ENCODE measurements around the gene RGS6.

Gene RGS6

DNA sequence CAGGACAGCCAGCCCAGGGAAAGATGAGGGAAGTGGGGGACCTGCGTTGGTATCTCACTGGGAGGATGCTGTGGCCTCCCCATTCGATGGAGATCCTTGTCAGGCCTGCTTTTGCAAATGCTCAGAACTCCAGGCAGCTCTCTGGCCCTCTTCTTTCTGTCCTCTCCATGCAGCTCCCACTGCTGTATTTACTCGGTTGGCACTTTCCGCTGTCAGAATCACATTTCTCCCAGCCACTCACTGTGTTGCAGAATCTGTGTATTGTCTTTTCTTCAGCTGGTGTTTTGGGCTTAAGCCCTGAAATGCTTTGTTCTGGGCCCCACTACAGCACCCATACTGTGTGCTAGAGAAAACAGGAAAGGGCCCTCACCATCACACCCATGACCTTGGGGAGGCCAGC, 401.1 kb downstream of the RGS6 start:
- no peak for DNase-seq

DNA sequence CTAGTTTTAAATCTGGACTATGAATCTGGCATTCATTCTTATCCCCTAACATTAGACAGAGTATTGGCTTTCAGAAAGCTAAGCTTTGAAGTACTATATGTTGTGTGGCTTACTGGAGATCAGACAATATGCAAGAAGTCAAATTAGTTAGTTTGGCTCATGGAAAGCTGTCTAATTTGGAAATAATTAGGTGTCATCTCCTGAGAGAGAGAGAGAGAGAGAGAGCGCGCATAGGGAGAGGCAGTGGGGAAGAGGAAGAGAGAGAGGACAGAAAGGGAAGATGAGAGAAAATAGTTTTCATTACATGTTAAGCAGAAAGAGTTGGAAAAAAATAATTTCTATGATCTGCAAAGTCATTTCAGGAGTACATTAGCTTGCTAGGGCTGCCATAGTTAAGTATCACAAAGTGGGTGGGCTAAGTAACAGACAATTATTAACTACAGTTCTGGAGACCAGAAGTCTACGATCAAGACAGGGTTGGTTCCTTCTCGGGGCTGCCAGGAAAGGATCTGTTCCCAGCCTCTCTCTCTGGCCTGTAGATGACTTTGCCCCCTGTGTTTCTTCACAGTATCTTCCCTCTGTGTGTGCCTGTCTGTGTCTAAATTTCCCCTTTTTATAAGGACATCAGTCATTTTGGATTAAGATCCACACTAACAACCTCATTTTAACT, 404.2 kb downstream of the RGS6 start:
- DNase-seq: no peak

DNA sequence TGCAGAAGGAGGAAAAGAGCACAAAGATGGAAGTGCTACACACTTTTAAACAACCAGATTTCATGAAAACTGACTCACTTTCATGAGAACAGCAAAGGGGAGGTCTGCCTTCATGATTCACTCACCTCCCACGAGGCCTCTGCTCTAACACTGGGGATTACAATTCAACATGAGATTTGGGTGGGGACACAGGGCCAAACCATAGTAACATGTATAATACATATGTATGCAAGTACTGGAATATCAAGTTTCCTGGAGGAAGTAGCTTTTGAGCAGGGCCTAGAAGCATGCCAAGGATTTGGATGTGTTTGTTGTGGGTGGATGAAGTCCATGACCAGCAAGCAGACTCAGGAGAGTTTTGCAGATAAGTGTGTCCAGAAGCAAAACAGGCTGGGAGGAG, 409.0 kb downstream of the RGS6 start:
- DNase-seq: no peak

DNA sequence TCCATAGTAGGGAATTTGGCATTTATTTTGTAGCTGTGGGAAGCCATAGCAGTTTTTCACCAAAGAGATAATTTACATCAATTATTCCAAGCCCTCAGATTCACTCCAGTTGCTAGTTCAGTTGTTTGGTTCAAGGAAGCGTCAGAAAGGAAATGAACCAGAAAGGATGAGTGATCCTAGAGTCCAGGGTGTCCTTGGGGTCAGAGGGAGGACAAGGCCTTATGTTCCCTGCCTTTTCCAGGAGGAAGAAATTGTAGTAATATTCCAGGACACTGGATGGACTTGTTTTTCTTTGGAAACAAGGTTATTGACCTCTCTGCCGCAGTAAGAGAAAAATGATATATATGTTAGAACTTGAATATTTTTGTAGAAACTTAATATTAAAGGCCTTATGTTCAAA, 409.5 kb downstream of the RGS6 start:
- DNase-seq: no peak

DNA sequence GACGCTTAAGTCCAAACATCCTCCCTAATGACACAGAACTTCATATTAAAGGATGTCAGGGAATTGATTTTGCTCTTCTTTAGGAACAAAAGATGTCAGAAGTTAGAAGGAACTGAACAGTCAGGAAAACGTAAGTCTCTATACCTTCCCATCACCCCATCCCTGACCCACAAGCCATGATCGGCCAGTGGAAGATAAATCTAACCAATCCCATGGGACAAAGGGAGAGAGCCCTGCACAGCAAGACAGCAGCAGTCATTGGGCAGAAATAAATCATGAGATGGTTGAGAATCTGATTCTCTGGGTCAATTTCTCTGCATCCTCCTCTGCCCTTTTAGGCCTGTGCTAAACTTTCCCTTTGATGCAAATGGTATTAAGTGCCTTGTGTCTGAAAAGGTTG, 414.9 kb downstream of the RGS6 start:
- DNase-seq: no peak

DNA sequence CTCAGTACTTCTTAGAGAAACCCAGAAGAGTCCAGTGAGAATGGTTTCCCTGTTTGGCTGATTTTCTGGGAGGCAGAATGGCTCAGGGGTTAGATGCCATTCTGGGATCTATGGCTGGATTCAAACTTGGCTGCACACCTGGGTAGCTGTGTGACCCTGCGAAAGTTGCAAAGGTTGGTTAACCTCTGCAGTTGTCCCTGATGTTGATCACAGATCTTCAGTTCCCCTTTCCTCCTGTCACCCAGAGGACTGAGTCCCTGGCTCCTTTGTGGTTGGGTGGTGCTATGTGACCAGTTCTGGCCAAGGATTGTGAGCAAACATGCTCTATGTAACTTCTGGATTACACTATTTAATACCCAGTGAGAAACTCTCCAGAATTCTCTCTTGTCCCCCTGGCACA, 418.0 kb downstream of the RGS6 start:
- no peak for DNase-seq

DNA sequence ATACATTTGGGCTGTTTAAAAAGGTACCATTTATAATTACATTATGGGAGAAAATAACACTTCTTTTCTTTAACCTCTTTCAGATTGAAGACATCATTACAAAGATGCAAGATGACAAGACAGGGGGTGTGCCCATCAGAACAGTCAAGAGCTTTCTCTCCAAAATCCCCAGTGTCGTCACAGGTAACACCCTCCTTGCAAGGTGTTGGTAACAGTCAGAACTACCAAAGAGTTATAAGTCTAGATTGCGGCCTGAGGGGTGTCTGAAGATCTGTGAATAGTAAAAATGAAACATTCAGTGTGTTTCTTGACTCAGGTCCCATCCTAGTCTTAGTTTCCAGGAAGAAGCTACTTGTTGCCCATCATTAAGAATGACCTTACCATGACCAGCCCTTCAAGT, 419.8 kb downstream of the RGS6 start:
- no peak for DNase-seq

DNA sequence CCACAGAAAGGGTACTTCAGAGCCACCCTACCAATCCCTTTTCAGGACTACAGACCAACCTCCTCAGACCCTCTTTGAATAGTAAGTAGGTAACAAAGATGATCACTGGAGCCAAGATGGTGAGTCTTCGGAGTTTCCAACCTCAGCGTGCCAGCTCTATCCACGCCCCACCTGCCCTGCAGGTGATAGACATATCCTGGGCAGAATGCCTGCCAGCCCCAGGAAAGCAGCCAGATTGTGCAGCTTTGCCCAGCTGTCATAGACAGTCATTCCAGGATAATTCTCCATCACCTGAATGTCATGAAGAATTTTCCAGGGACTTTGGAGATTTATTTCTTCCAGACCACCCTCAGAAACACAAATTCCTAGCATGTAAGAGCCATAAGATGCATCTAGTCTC, 434.4 kb downstream of the RGS6 start:
- DNase-seq: no peak

DNA sequence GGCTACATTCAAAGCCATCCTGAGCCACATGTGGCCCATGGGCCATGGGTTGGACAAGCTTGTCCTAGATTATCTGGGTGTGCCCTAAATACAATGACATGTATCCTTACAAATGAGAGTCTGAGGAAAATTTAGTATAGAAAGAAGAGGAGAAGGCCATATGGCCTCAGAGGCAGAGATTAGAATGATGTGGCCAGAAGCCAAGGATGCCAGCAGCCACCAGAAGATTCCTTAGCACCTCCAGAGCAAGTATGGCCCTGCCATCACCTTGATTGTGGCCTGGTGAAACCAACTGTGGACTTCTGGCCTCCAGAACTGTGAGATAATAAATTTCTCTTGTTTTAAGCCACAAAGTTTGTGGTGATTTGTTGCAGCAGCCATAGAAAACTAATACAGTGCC, 436.9 kb downstream of the RGS6 start:
- DNase-seq: no peak

DNA sequence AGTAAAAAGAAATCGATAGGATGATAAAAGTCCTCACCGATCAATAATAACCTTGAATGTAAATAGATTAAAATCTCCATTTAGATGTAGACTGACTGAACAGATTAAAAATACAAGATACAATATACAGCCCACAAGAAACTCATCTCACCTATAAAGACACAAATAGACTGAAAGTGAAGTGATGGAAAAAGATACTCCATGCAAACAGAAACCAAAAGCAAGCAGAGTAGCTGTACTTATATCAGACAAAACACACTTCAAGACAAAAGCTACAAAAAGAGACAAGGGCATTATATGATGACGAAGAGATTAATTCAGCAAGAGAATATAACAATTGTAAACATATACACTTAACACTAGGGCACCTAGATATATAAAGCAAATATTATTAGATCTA, 444.8 kb downstream of the RGS6 start:
- no peak for DNase-seq

DNA sequence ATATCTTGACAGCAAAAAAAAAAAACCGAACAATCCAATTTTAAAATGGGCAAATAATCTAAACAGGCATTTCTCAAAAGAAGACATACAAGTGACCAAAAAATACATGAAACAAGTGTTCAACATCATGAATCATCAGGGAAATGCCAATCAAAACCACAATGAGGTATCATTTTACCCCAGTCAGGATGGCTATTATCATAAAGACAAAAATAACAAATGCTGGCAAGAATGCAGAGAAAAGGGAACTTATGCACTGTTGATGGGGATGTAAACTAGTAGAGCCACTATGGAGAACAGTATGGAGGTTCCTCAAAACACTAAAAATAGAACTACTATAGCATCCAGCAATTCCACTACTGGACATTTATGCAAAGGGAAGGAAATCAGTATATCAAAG, 448.2 kb downstream of the RGS6 start:
- no peak for DNase-seq

DNA sequence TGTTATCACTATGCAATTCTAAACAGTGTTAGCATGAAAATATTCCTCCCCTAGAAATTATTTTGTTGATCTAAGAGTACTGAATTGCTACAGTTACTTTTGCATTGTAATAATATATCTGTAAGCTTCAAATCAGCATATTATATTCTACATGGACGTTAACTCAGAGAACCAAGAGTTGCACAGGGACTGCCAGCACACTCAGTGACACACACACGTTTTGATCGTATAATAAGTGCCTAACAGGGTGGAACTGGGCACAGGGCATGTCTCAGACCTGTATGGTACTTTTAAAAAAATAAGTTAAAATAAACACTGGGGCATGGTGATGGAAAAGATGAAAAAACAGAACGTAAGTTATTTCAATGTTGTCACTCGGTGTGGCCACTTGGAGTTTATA, 451.6 kb downstream of the RGS6 start:
- DNase-seq: no peak

DNA sequence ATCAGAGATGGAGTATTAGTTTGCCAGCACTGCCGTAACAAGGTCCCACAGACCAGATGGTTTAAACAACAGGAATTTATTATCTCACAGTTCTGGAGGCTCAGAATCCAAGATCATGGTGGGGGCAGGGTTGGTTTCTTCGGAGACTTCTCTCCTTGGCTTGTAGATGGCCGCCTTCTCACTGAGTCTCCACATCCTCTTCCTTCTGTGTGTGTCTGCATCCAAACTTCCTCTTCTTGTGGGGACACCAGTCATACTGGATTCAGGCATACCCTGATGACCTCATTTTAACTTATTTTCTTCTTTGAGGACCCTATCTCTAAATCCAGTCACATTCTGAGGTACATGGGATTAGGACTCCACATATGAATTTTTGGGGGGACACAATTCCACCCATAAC, 455.5 kb downstream of the RGS6 start:
- no peak for DNase-seq

DNA sequence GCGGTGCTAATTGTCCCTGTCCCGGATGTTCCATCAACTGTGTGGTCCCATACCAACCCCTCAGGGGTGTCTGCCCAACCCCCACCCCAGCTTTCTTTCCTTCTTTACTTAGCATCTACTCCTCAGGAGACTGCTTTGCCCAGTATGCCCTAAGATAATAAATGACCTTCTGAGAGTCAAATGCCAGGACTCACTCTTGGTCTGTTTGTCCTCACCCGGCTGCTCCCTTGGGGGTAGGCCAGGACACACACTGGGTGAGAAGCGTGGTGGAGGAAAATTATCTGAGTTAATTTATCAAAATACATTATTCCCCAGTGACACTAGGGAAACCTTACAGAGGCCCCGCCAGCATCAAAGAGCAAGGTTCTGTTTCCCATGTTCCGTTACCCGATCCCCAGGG, 457.0 kb downstream of the RGS6 start:
- DNase-seq: no peak

DNA sequence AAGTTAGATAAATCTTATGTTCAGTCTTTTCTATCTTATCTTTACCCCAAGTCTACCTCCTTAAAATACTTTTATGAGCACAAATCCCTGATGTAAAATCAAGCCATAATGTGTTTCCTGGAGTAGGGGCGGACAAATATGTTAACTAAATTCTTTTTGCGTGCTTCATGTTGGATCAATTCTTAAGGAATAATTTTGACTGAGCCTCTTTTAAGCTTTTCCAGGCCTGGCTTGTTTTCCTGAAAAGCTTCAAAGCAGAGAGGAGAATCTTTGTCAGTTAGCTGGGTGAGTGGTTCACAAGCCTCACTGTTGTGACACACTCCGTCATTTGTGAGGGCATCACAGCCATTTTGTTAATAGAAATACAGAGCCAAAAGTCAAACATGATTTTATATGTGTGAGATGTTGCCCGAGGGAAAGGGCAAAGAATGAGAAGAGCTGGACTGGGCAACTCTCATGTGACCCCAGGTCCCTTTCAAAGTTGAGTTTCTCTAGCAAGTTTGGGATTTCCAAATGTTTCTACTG, 468.9 kb downstream of the RGS6 start:
- DNase-seq: no peak

DNA sequence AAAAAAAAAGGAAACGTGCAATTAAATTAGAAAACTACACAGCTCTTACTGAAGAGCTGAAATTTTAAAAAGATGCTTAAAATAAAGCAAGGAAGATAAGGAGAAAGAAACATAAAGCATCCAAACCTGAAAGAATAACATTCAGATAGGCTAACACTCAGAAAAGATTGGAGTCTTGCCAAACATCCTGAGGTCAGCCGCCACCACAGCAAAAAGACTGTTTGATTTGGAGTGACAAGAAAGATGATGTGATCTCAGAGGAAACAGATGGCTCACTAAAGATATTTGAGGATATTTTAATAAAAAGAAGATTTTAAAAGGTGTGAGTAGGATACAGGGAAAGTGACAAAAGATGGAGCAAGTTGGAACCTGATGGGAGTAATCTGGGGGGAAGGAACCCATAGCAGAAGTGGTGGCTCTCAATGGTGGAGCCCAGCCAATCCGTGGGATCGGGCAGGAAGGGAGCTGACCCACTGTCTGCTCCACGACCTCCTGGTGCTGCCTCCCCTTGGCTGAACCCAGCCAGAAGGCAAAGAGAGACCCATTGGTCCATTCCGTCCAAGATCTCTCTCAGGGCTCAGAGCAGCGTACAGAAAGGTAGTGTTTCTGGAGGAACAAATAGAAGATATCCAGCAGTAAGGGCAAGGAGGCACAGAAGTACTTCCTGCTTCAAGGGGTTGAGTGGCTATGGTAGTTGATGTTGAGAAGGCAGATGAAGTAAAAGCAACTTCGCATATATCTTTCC, 469.6 kb downstream of the RGS6 start:
- no peak for DNase-seq

DNA sequence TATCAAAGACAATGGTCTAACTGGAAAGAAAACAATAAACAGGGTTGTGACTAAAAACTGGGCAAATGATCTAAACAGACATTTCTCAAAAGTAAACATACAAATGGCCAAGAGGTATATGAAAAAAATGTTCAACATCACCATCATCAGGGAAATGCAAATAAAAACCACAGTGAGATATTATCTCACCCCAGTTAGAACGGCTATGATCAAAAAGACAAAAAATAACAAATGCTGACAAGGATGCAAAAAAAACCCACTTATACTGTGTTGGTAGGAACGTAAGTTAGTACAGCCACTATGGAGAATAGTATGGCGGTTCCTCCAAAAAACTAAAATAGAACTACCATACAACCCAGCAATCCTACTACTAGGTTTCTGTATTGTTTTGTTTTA, 470.1 kb downstream of the RGS6 start:
- no peak for DNase-seq

DNA sequence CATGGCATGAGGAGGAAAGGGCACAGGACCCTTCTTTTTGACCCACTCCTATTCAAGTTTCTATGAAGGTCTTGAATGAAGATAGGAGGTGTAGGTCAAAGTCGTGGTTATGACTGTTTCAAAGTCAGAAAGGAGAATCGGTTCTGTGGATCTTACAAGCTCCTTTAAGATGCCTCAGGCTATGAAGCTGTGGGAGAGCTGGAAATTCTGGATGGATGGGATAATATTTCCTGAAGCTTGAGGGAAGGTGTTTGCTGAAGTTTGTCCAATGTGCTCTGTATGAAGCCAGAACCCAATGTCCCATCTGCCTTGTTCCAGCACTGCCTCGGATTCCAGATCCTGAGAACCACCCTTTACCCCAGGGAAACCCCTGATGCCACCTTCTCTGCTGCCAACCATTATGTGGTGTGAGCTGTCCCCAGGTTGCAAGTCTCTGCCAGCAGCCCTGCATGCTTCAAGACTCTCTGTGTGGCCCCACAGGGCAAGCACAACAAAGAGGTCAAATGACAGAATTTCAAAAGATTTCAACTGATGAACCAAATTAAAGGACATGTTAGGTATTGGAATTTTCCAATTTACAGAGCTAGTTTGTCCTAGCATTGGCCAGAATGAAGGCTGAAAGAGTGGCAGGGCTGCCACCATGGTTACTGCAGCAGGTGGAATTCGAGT, 472.0 kb downstream of the RGS6 start:
- no peak for DNase-seq

DNA sequence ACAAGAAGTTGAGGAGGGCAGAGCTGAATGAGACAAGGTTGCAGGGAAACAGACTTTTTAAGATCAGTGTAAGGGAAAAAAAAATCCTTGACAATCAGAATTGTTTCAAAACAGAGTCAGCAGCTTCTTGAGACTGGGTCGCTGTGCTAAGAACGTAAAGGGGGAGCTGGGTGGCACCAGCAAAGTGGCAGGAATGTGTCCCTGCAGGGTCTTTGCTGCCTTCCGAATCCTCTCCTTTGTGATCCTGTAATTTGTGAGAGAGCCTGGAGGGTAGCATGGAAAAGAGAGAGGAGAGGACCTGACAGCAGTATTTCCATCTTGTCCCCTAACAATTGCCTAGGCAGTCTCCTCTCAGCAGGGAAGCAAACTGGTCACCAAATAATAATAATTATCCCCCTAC, 472.8 kb downstream of the RGS6 start:
- no peak for DNase-seq

DNA sequence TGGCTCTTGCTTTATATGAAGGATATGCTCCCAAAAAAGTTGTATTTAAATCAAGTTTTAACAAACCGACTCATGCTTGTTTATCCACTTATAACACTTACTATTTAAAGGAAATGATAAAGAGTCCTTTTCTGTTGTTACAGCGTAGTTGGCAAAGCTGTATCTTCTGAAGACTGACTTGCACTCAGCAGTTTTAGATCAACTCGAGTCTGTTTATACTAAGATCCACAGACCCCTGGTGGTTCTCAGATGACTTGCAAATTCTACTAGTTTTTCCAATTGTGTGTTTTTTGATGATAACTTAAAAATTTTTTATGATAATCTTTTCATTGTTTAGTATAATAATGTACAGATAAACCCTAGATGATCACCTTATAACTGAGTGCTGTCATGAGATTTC, 475.8 kb downstream of the RGS6 start:
- no peak for DNase-seq

DNA sequence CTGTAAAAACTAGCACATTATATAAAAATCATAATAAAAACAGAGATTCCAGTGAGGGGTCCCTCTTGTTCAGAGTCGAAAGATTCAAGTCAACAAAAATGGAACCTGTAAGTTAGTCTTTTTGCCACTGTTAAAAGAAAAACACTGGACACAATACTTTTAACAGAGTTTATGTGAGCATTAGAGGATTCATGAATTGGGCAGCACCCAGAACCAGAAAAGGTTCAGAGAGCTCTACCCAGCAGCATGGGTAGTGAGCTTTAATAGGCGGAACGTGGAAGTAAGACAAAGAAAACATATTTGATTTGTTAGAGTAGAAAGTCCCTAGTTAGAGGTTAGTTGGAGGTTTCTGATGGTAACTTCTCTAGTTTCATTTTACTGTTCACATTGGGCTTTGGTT, 476.8 kb downstream of the RGS6 start:
- no peak for DNase-seq

DNA sequence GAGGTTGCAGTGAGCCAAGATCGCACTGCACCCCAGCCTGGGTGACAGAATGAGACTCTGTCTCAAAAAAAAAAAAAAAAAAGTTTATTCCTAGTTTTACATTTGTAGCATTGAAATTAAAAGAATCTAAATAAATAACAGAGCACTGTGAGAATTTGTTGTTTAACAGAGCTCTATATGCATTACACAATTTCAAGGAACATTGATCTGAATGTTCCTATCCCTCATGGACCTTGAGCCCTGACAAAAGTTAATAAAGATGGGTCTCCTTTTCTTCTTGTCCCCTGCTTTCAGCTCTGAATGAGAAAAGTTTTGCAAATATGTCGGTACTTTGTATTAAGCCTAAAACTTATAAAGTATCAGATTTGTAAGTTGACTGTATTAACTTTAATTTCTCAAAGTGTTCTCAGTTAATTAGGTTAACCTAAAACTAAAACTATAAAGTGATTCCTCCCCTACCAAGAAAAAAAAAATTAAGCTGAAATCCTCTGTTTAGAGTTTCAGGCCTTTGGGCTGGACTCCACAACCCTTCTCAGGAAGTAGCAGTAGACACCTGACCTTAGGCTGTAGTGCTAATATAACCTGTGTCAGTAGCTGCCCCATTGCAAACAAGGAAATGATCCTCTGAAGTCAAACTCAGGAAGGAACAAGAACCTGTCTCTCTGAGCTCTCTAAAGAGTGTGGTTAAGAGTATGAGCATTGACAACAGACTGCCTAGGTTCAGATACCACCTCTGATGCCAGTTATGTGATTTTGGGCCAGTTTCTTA, 484.0 kb downstream of the RGS6 start:
- DNase-seq: no peak

DNA sequence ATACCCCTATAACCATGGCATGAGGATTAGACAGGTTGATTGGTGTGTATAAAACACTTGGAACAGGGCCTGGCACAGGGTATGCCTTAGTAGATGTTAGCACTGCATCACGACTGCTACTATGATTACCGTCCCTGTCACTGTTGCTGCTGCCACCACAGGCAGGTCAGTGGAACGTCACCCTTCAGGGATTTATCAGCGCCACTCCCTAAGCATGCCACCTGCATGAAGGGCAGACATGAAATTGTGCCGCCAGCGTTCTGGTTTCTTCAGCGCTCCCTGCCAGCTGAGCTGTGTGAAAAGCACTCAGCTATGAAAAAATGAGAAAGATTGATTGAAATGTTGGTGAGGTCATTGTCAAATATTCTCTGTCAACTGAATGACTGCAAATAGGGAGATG, 484.7 kb downstream of the RGS6 start:
- no peak for DNase-seq

DNA sequence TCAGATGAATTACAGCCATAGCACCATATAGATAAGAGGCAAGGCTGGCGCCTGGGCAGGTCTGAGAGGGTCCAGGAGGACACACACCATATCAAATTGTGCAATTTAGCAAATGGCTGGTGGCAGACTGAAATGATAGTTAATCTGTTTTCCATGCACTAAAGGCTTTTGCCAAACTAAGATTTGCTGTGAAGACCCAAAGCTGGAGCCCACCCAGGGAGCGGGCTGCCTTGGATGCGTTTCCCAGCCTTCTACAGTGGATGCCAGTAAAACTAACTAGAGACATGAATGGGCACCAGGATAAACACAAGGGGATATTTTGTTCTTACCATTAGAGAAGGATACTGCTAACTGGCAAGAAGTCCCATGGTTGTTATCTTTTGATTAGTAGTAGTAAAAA, 486.6 kb downstream of the RGS6 start:
- DNase-seq: no peak

All from NCI-H1436 (cell line).